GM12874 (cell line): ENCODE data around the gene RNF123.

Source experiments
- TF ChIP-seq, protein P1 (sequence below): IDR thresholded peaks from 2 replicates; pipeline ENCODE4 v1.5.1; 2011; ENCODE audit warnings: low read depth, mild to moderate bottlenecking, control low read depth, low read length, moderate library complexity; ENCODE audit not compliant: insufficient read depth

RNF123 gene

DNA sequence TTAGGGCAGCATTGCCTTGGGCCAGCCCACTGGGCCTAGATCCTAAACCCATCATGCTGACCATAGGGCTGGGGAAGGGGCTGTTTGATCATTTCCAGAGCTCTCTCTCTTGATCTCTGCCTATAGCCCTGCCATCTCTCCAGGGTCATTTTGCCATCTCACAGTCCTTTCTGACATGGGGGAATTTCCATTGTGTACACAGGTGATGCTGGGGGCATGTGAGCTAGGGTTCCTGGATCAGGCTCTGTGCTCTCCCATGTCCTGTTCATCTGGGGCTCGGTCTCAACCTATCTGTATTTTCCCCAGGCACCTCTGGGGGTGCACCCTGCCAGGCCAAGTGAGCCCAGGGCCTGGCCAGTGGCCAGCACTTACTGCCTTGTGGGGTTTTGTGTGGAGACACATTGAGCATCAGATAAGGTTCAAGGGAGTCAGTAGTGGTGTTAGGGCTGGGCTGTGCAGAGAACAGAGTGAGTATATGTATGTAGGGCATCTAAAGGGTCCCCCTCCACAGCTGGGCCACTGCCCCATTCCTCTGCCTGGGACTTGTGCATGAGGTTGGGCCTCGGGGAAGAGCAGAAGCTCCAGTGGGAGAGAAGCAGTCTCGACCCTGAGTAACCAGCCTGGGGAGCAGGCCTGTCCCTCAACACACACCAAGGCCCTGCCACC is 40.9 kb upstream of the RNF123 start:
- TF ChIP-seq, protein P1, sequence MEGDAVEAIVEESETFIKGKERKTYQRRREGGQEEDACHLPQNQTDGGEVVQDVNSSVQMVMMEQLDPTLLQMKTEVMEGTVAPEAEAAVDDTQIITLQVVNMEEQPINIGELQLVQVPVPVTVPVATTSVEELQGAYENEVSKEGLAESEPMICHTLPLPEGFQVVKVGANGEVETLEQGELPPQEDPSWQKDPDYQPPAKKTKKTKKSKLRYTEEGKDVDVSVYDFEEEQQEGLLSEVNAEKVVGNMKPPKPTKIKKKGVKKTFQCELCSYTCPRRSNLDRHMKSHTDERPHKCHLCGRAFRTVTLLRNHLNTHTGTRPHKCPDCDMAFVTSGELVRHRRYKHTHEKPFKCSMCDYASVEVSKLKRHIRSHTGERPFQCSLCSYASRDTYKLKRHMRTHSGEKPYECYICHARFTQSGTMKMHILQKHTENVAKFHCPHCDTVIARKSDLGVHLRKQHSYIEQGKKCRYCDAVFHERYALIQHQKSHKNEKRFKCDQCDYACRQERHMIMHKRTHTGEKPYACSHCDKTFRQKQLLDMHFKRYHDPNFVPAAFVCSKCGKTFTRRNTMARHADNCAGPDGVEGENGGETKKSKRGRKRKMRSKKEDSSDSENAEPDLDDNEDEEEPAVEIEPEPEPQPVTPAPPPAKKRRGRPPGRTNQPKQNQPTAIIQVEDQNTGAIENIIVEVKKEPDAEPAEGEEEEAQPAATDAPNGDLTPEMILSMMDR = no peak

DNA sequence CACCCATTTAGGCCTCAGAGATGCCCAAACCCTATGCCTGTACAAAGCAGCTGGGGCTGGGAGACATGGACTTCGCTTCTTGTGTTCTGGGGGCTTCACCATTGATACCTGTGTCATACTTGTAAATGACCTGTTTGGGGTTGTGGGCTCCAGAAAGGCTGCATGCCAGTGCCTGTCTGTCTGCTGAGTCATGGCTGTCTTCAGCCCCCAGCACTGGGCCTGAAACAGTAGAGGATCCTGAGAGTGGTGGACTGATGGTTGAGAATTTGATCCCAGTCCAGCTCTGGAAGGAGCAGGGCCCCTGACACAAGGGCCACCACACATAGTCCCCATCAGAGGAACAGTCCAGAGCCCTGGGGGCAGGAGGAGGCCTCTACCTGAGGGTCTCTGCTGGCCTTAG is 39.8 kb upstream of the RNF123 start:
- TF ChIP-seq, protein P1 = no peak

GRCh38 chr3:49650177-49650576 is 39.2 kb upstream of the RNF123 start:
- TF ChIP-seq, protein P1 = no peak

DNA sequence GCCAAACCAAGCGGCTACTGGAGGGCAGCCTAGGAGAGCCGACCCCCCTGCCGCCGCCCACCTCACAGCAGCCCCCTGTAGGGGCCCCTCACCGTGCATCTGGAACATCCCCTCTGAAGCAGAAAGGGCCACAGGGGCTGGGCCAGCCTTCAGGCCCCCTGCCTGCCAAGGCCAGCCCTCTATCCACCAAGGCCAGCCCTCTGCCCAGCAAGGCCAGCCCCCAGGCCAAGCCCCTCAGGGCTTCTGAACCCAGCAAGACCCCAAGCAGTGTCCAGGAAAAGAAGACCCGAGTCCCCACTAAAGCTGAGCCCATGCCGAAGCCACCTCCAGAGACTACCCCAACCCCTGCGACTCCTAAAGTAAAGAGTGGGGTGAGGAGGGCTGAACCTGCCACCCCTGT is 38.7 kb upstream of the RNF123 start:
- TF ChIP-seq, protein P1 = no peak

- TF ChIP-seq, protein P1 = no peak
These were observed 37.0 kb upstream of the RNF123 start for GRCh38 chr3:49652218-49652902.

- TF ChIP-seq, protein P1 = no peak
These were observed 36.4 kb upstream of the RNF123 start for GRCh38 chr3:49652903-49653415.

DNA sequence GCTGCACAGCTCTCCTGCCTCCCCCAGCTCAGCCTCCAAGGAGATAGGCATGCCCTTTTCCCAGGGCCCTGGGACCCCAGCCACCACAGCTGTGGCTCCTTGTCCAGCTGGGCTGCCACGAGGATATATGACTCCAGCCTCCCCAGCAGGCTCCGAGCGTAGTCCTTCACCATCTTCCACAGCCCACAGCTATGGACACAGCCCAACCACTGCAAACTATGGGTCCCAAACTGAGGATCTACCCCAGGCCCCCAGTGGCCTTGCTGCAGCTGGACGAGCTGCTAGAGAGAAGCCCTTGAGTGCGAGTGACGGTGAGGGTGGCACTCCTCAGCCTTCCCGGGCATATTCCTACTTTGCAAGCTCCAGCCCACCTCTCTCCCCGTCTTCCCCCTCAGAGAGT is 35.7 kb upstream of the RNF123 start:
- TF ChIP-seq, protein P1 = no peak
